Measurements from ENCODE around the gene COL27A1.

COL27A1 gene

DNA sequence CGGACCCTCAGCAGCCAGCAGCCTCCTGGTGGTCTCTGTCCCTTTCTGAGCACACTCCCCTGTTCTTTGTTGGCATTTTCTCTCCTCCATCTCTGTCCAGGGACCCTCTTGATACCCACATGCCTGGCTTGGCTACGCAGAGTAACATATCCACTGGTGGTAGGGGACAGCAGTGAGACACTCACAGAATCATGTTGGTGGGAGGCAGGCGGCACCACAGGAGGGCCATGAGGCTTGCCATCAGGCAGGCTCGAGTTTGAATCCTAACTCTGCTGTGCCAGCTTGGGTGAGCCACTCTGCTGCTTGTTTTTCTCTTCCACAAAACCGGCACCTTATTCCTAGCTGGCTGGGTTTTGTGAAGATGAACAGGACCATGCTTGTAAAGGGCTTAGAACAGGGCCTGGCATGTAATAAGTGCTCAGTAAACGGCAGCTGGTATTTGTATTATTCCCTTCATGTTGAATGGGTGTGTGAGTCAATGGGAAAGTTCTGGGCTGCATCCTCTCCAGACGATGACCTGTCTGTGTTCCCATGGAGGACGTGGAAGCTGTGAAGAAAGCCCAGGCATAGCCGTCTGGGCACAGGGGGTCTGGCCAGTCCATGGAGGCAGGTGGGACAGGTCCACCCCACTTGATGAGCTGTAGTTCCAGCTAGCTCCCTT is 2.3 kb downstream of the COL27A1 start:
- peaks cover 21% of the 10 kb centered on the region for H3K4me1 ChIP-seq (ENCODE audit: control insufficient read depth, insufficient read depth, low read length, poor library complexity, severe bottlenecking)
- DNase-seq: no peak

DNA sequence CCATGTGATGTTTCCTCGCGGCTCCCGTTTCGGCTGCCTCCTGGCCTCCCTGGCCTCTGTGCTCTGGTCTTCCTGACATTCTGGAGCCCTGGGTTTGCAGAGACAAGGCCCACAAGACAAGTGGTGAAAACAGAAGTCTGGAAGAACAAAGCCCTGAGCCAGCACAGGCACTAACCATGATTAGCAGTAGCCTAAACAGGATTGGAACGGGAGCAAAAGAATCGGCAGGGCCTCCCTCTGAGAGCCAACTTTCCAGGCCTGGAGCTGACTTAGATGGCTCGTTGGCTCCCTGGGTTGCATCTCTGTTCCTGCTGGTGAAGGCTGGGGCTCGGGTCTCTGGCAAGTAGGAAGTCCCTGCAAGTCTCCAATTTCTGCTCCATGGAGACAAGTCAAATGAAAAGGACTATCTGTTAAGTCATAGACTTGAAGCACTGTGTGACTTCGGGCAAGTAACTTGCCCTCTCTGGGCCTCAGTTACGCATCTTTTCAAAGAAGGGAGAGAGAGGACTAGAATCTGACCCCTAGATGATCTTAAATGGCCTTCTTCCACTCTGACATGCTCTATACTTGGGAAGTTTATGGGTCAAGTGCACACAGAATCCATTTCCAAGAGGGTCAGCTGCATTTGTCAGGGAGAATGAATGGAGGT is 3.3 kb downstream of the COL27A1 start:
- H3K4me3 ChIP-seq (ENCODE audit: insufficient read depth, low read depth, low read length, poor library complexity, severe bottlenecking): no peak overlapping the region
- H3K9me3 ChIP-seq (ENCODE audit: control insufficient read depth, low read length): no peaks in the 10 kb centered on the region
- no peak overlapping the region for H3K27ac ChIP-seq (ENCODE audit: insufficient read depth, low read length, poor library complexity, severe bottlenecking)
- H3K4me1 ChIP-seq (ENCODE audit: control insufficient read depth, insufficient read depth, low read length, poor library complexity, severe bottlenecking): peaks cover 21% of the 10 kb centered on the region
- H3K36me3 ChIP-seq (ENCODE audit: control insufficient read depth, insufficient read depth, low read length): no peaks in the 10 kb centered on the region
- H3K27me3 ChIP-seq (replicated peaks; ENCODE audit: control insufficient read depth, insufficient read depth, low read length, poor library complexity, severe bottlenecking): peaks cover 18% of the 10 kb centered on the region
- DNase-seq: no peak

More for the DNA sequence above, 2.3 kb downstream of the COL27A1 start:
- no peak overlapping the region for H3K4me3 ChIP-seq (ENCODE audit: insufficient read depth, low read depth, low read length, poor library complexity, severe bottlenecking)
- H3K36me3 ChIP-seq (ENCODE audit: control insufficient read depth, insufficient read depth, low read length): no peaks in the 10 kb centered on the region
- H3K27ac ChIP-seq (ENCODE audit: insufficient read depth, low read length, poor library complexity, severe bottlenecking): no peak overlapping the region
- peaks cover 23% of the 10 kb centered on the region for H3K27me3 ChIP-seq (replicated peaks; ENCODE audit: control insufficient read depth, insufficient read depth, low read length, poor library complexity, severe bottlenecking)
- no peaks in the 10 kb centered on the region for H3K9me3 ChIP-seq (ENCODE audit: control insufficient read depth, low read length)

DNA sequence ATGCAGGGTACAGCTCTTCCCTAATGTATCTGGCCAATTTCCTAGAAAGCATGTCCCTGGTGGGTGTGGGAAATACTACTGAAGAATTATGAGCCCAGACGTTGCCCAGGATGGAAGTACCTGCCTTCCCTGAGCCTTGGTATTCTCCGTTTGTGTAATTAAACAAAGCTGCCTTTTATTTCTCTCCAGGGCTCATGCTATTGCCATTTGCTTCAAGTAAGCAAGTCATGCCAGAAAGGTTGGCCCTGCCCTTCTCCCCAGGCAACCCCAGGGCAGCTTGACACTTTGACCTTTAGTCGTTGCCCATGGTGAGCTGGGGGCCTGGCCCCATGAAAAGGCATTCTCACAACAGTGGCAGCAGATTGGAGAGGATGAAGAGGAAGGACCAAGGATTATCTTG is 4.4 kb downstream of the COL27A1 start:
- H3K27ac ChIP-seq (ENCODE audit: insufficient read depth, low read length, poor library complexity, severe bottlenecking): no peak overlapping the region
- no peaks in the 10 kb centered on the region for H3K36me3 ChIP-seq (ENCODE audit: control insufficient read depth, insufficient read depth, low read length)
- DNase-seq: no peak
- no peaks in the 10 kb centered on the region for H3K9me3 ChIP-seq (ENCODE audit: control insufficient read depth, low read length)
- no peak overlapping the region for H3K4me3 ChIP-seq (ENCODE audit: insufficient read depth, low read depth, low read length, poor library complexity, severe bottlenecking)
- peaks cover 11% of the 10 kb centered on the region for H3K4me1 ChIP-seq (ENCODE audit: control insufficient read depth, insufficient read depth, low read length, poor library complexity, severe bottlenecking)
- peaks cover 8% of the 10 kb centered on the region for H3K27me3 ChIP-seq (replicated peaks; ENCODE audit: control insufficient read depth, insufficient read depth, low read length, poor library complexity, severe bottlenecking)

DNA sequence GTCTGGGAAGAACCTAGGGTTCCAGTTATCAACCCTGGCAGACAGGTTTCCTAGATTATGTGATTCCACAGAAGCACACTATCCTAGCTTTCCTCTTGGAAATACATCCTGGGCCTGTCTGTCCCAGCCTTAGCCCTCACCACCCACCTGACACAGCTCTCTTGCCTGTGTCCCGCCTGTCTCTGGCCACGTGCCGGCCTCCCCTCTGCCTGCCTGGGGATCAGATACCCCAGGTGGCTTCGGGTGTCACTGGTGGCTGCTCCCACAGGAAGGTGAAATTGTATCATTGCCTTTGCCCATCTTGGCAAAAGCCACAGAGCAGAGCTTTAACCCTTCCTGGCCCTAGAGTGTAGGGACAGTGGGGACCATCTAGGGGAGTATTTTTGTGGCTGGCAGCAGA is 6.2 kb downstream of the COL27A1 start:
- H3K27me3 ChIP-seq (replicated peaks; ENCODE audit: control insufficient read depth, insufficient read depth, low read length, poor library complexity, severe bottlenecking): no peaks in the 10 kb centered on the region
- no peak for DNase-seq

DNA sequence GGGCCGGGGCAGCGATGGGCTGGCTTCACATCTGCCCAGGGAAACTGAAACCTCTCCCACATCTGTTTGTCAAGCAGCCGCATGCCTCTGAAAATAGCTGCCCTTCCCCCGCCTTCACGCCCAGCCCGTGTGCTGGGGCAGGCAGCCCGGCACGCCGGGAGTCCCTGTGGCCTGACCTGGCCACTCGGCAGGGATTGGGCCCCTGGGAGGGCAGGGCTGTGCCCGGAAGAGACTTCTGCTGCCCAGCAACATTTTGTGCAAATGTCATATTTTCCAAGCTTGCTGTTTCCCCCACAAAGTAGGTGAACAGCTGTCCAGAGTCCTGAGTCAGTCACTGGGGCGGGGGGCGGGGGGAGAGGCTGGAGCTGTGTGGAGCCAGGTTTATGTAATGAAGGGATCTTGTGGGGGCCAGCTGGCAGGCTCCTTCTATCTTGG is 8.2 kb downstream of the COL27A1 start:
- no peaks in the 10 kb centered on the region for H3K27me3 ChIP-seq (replicated peaks; ENCODE audit: control insufficient read depth, insufficient read depth, low read length, poor library complexity, severe bottlenecking)
- no peak for DNase-seq
- H3K4me3 ChIP-seq (ENCODE audit: insufficient read depth, low read depth, low read length, poor library complexity, severe bottlenecking): no peak overlapping the region
- no peaks in the 10 kb centered on the region for H3K36me3 ChIP-seq (ENCODE audit: control insufficient read depth, insufficient read depth, low read length)
- H3K9me3 ChIP-seq (ENCODE audit: control insufficient read depth, low read length): no peaks in the 10 kb centered on the region
- H3K27ac ChIP-seq (ENCODE audit: insufficient read depth, low read length, poor library complexity, severe bottlenecking): no peak overlapping the region
- H3K4me1 ChIP-seq (ENCODE audit: control insufficient read depth, insufficient read depth, low read length, poor library complexity, severe bottlenecking): no peaks in the 10 kb centered on the region

More for the DNA sequence above, 6.2 kb downstream of the COL27A1 start:
- no peaks in the 10 kb centered on the region for H3K9me3 ChIP-seq (ENCODE audit: control insufficient read depth, low read length)
- no peak overlapping the region for H3K27ac ChIP-seq (ENCODE audit: insufficient read depth, low read length, poor library complexity, severe bottlenecking)
- H3K4me1 ChIP-seq (ENCODE audit: control insufficient read depth, insufficient read depth, low read length, poor library complexity, severe bottlenecking): peaks cover 3% of the 10 kb centered on the region
- H3K36me3 ChIP-seq (ENCODE audit: control insufficient read depth, insufficient read depth, low read length): no peaks in the 10 kb centered on the region
- no peak overlapping the region for H3K4me3 ChIP-seq (ENCODE audit: insufficient read depth, low read depth, low read length, poor library complexity, severe bottlenecking)

DNA sequence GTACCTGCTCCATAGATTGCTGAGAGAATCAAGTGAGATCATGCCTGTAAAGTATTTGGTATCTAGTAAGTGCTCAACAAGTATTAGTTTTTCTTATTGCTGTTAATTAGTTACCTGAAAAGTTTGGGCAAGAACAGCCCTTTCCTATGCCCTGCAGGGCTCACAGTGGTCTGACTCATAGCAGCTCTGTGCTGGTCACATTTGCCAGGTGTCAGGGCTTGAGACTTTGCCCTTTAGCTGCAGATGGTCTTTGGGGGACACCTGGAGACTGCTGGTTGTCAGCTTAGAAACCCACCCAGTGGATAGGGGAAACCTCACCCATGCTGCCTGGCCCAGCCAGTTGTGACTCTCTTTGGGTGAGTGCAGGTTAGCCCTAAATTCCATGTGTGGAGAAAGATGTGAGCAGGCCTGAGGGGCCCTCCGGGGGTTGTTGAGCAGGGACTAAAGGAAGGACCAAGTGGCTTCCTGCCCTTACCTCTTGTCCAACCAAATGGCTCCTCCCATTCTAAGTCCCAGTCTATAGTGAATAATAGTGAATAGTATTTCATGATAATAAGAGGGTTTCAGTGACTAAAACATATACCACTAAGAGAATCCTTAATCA is 9.0 kb downstream of the COL27A1 start:
- no peak overlapping the region for H3K27ac ChIP-seq (ENCODE audit: insufficient read depth, low read length, poor library complexity, severe bottlenecking)
- DNase-seq: no peak

DNA sequence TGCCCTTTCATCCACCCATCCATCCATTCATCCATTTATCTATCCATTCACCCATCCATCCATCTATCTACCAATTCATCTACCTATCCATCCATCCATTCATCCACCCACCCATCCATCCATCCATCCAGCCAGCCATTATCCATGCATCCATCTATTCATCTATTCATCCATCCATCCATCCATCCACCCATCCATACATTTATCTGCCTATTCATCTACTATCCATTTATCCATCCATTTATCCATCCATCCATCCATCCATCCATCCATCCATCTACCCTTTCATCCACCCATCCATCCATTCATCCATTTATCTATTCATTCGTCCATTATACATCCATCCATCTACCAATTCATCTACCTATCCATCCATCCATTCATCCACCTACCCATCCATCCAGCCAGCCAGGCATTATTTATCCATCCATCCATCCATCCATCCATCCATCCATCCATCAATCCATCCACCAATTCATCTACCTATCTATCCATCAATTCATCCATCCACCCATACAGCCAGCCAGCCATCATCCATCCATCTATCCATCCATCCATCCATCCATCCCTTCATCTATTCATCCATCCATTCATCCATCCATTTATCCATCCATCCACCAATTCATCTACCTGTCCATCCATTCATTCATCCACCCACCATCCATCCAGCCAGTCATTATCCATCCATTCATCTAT is 10.2 kb downstream of the COL27A1 start:
- no peaks in the 10 kb centered on the region for H3K9me3 ChIP-seq (ENCODE audit: control insufficient read depth, low read length)
- no peak overlapping the region for H3K27ac ChIP-seq (ENCODE audit: insufficient read depth, low read length, poor library complexity, severe bottlenecking)
- no peak overlapping the region for H3K4me3 ChIP-seq (ENCODE audit: insufficient read depth, low read depth, low read length, poor library complexity, severe bottlenecking)
- DNase-seq: no peak
- H3K4me1 ChIP-seq (ENCODE audit: control insufficient read depth, insufficient read depth, low read length, poor library complexity, severe bottlenecking): no peaks in the 10 kb centered on the region
- H3K27me3 ChIP-seq (replicated peaks; ENCODE audit: control insufficient read depth, insufficient read depth, low read length, poor library complexity, severe bottlenecking): no peaks in the 10 kb centered on the region
- H3K36me3 ChIP-seq (ENCODE audit: control insufficient read depth, insufficient read depth, low read length): no peaks in the 10 kb centered on the region

More for the DNA sequence above, 9.0 kb downstream of the COL27A1 start:
- H3K36me3 ChIP-seq (ENCODE audit: control insufficient read depth, insufficient read depth, low read length): no peaks in the 10 kb centered on the region
- H3K4me3 ChIP-seq (ENCODE audit: insufficient read depth, low read depth, low read length, poor library complexity, severe bottlenecking): no peak overlapping the region
- no peaks in the 10 kb centered on the region for H3K27me3 ChIP-seq (replicated peaks; ENCODE audit: control insufficient read depth, insufficient read depth, low read length, poor library complexity, severe bottlenecking)
- H3K9me3 ChIP-seq (ENCODE audit: control insufficient read depth, low read length): no peaks in the 10 kb centered on the region
- H3K4me1 ChIP-seq (ENCODE audit: control insufficient read depth, insufficient read depth, low read length, poor library complexity, severe bottlenecking): no peaks in the 10 kb centered on the region

DNA sequence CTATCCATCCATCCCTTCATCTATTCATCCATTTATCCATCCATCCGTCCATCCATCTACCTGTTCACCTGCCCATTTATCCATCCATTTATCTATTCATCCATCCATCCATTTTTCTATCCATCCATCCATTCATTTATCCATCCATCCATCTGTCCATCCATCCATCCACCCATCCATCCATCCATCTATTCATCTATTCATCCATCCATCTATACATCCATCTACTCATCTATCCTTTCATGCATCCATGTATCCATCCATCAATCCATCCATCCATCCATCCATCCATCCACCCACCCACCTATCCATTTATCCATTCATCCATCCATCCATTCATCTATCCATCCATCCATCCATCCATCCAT is 10.8 kb downstream of the COL27A1 start:
- no peaks in the 10 kb centered on the region for H3K36me3 ChIP-seq (ENCODE audit: control insufficient read depth, insufficient read depth, low read length)
- no peak for DNase-seq
- no peak overlapping the region for H3K27ac ChIP-seq (ENCODE audit: insufficient read depth, low read length, poor library complexity, severe bottlenecking)
- no peaks in the 10 kb centered on the region for H3K4me1 ChIP-seq (ENCODE audit: control insufficient read depth, insufficient read depth, low read length, poor library complexity, severe bottlenecking)
- H3K27me3 ChIP-seq (replicated peaks; ENCODE audit: control insufficient read depth, insufficient read depth, low read length, poor library complexity, severe bottlenecking): no peaks in the 10 kb centered on the region
- H3K4me3 ChIP-seq (ENCODE audit: insufficient read depth, low read depth, low read length, poor library complexity, severe bottlenecking): no peak overlapping the region
- no peaks in the 10 kb centered on the region for H3K9me3 ChIP-seq (ENCODE audit: control insufficient read depth, low read length)

DNA sequence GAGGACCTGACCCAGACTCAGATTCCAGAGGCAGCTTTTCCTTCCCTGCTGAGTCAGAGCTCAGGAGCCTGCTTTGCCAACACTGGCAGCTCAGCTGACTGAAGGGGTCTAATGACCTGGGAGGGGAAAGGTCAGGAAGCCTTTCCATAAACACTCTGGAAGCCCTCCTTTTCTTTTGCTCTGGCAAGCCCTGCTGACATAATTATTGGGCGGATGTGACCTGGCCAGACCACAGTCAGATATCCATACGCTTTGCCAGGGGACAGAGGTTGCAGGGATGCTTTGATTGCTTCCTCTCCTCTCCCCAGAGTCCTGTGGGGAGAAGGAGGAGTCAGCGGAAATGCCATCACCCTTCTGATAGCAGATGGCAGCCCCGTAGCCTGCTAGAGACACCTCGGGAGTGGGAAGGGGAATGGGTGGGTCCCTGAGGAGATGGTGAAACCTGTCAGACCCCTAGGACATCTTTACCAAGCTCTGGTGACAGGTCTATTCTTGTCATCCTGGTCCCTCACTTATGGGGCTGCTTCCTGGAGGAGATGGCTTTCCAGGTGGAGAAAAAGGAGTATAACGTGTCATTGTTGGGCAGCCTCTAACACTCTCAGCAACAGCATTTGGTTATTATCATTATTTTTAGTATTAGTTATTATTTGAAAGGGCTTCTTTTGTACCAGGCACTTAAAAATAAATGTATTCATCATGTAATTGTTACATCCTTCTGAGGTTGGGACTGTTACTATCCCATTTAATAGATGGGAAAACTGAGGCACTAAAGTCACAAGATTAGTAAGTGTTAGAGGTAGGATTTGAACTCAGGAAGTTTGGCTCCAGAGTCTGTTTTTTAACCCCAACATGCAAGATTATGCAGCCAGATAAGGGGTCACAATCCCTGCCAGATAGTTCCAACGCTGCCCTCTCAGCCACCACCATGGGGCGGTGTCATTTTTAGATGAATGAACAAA is 11.6 kb downstream of the COL27A1 start:
- Histone ChIP-seq H3K36me3 (ENCODE audit: control insufficient read depth, insufficient read depth, low read length) (no peaks in the 10 kb centered on the region), H3K27me3 (replicated peaks; ENCODE audit: control insufficient read depth, insufficient read depth, low read length, poor library complexity, severe bottlenecking) (no peaks in the 10 kb centered on the region), H3K27ac (ENCODE audit: insufficient read depth, low read length, poor library complexity, severe bottlenecking) (no peak overlapping the region), H3K4me1 (ENCODE audit: control insufficient read depth, insufficient read depth, low read length, poor library complexity, severe bottlenecking) (no peaks in the 10 kb centered on the region), H3K4me3 (ENCODE audit: insufficient read depth, low read depth, low read length, poor library complexity, severe bottlenecking) (no peak overlapping the region), H3K9me3 (ENCODE audit: control insufficient read depth, low read length) (no peaks in the 10 kb centered on the region)
- DNase-seq: no peak

All from effector memory CD4-positive, alpha-beta T cell (primary cell).